HL-60 (cell line): ENCODE measurements around the gene PIGX.

Experiments used
- GABPA ChIP-seq: IDR thresholded peaks from 2 replicates; pipeline ENCODE4 v1.6.1; 2012; ENCODE audit warnings: low read depth
- POLR2AphosphoS5 ChIP-seq: IDR thresholded peaks from 2 replicates; pipeline ENCODE4 v1.6.1; 2012; ENCODE audit warnings: low read depth
- REST ChIP-seq: IDR thresholded peaks from 2 replicates; pipeline ENCODE4 v1.6.1; 2012; ENCODE audit warnings: low read depth; ENCODE audit not compliant: insufficient replicate concordance
- SPI1 ChIP-seq: IDR thresholded peaks from 2 replicates; pipeline ENCODE4 v1.6.1; 2012; ENCODE audit warnings: low read depth, mild to moderate bottlenecking, borderline replicate concordance
- TF ChIP-seq, protein P1 (sequence below): IDR thresholded peaks from one replicate; pipeline ENCODE4 v1.5.1; 2011; ENCODE audit warnings: low read length, control low read depth, inconsistent platforms; ENCODE audit not compliant: insufficient read depth

DNA sequence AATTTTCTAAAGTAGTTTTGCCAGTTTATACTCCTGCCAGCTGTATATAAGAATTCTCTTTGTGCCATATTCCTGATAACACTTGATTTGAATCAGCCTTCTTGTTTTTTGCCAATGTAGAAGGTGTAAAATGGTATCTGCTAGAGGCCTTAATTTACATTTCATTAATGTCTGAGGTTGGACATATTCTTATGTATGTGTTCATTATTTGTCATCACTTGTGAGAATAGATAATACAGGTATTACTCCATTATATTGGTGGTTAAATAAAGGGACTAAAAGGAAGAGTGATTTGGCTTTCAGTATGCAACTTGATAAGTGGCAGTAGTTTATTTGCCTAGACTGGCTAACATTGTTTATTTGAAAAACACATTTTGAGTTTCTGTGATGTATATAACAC is 53.3 kb downstream of the PIGX start:
- TF ChIP-seq, protein P1, sequence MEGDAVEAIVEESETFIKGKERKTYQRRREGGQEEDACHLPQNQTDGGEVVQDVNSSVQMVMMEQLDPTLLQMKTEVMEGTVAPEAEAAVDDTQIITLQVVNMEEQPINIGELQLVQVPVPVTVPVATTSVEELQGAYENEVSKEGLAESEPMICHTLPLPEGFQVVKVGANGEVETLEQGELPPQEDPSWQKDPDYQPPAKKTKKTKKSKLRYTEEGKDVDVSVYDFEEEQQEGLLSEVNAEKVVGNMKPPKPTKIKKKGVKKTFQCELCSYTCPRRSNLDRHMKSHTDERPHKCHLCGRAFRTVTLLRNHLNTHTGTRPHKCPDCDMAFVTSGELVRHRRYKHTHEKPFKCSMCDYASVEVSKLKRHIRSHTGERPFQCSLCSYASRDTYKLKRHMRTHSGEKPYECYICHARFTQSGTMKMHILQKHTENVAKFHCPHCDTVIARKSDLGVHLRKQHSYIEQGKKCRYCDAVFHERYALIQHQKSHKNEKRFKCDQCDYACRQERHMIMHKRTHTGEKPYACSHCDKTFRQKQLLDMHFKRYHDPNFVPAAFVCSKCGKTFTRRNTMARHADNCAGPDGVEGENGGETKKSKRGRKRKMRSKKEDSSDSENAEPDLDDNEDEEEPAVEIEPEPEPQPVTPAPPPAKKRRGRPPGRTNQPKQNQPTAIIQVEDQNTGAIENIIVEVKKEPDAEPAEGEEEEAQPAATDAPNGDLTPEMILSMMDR: no peak
- TF ChIP-seq GABPA (no peak), POLR2AphosphoS5 (no peak), REST (no peak), SPI1 (no peak)
